Ishikawa (cell line): Measurements from ENCODE around the gene AIF1L.

Experiments used
- EP300 ChIP-seq: IDR thresholded peaks from 2 replicates; pipeline ENCODE4 v1.6.1; 2012; ENCODE audit warnings: borderline replicate concordance
- NFIC ChIP-seq: IDR thresholded peaks from 2 replicates; pipeline ENCODE4 v1.6.1; 2012
- TAF1 ChIP-seq: IDR thresholded peaks from 2 replicates; pipeline ENCODE4 v1.6.1; 2012; ENCODE audit warnings: low read depth, mild to moderate bottlenecking

GRCh38 chr9:131072871-131073237, 23.5 kb upstream of the AIF1L start:
- TF ChIP-seq TAF1 (no peak), NFIC (no peak), EP300 (no peak)
